CD4-positive, alpha-beta T cell treated with Interferon gamma for 1 hour (primary cell): ENCODE results near the gene ADGRL2.

ENCODE experiments used
- DNase-seq: peaks from one replicate; pipeline ENCODE4 v3.0.0-alpha.2; 2020

ADGRL2 gene

GRCh38 chr1:81920886-81921285 is 120.2 kb downstream of the ADGRL2 start:
- no peak for DNase-seq

DNA sequence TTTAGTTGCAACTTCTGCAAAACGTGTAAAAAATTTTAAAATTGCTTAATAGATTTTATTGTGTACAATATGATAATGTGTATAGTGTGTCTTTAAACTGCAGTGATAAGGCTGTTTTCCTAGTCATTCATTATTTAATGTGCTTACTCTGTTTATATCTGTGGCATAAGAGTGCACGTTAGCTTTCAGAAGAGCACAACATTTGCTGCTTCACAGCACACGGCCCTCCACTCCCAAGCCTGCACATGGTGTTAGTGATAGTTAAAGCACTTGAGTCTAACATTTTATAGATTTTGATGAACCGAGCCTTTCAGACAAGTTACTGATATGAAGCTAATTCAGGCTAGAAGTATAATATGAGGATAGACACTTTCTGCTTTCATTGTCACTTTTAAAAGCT is 120.6 kb downstream of the ADGRL2 start:
- no peak for DNase-seq

GRCh38 chr1:81921851-81922462 is 121.2 kb downstream of the ADGRL2 start:
- no peak for DNase-seq

DNA sequence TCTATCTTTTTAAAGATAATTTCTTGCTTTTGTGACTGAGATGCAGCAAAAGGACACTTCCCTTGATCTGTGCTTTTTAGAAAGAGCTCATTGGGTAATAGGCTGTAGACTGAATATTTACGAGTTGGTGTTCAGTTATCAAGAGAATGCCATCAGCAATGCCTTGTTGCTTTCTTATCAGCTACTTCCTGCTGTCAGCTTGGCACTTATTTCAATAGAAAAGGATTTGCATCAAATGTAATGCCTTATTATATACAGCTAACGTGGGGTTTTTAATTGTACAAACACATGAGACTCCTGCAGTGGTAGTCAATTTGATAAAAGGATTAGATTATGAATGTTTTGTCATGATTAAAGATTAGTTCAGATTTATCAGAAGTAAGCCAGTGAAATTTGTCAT is 122.2 kb downstream of the ADGRL2 start:
- no peak for DNase-seq

DNA sequence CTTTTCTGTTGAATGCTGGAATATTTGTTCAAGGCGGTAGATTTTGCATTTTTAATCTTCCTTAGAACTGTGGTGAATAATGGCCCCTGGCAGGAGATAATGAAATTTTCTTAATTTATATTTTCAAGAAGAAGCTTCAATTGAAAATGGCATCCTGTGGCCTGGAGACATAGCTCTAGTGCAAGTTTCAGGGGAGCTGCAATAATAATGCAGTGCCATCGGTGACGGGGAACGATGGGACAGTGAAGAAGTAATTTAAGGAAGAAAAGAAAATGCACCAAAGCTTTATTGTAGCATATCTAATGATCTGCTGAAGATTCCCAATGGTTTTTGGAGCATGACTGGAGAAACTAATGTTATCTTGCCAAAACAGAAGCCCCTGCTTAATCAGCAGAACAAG is 128.4 kb downstream of the ADGRL2 start:
- no peak for DNase-seq

DNA sequence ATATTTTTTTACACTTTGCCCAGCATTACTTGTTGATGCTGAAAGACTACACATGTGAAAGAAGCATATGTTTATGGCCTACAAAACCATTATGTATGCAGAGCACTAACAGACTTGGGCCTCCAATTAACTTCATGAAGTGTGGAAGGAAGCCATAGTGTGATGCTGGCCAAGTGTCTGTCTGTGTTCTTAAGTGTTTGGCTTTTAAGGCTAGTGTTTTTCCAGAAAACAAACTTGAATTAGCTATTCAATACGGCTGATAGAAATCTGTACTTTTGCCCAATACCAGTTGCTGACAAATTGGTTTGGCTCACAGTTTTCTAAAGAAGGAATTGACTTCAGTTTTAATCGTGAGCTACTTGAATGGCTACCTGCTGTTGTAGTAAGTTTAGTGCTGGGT is 136.1 kb downstream of the ADGRL2 start:
- no peak for DNase-seq

DNA sequence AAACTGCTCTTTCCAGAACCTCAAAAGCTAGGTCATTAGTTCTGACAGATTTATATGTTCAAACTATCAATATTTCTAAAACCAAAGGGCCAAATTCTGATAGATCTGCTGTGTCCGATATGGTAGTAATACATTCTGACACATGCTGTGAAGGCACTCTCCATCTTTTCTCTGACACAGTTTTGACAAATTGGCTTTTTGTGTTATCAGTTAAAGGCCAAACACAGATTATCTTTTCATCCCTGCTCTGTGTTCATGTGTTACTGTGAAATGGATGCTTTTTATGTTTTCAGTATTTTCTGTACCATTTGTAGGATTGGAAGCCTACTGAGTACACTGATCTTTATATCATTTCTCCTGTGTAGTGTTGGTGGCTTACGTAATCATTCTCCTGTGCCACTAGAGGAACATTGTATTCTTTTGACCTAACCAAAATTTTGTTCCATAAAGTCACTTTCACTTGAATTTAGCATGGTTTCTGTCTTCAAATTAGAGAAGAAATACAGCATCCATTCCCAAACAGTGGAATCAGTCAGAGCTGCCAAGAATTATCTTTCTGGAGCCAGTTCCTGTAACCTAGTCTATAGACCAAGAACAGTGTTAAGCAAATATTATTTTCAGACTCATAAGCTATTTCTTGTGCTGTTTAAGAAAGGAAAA is 137.2 kb downstream of the ADGRL2 start:
- no peak for DNase-seq

DNA sequence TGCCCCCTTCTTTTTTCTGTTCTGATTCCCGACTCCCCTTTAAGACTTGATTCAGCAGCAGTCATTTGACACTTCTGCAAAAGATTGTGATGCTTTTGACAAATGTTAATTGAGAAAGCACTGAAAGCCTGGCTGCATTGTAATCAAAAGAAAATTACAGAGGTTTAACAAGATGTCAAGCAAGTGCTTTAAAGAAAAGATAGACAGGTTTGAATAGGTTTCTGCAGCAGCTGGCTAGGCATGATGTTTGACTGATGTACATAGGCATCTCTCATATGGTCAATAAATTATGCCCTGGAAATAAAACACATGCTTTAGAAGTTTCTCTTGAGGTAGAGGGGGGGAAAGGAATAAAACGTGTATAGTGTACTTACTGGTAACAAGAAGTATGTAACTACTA is 147.8 kb downstream of the ADGRL2 start:
- no peak for DNase-seq

GRCh38 chr1:81949421-81949820 is 148.7 kb downstream of the ADGRL2 start:
- DNase-seq, result no peak

- DNase-seq, result no peak
These were observed 149.3 kb downstream of the ADGRL2 start for GRCh38 chr1:81950037-81950436.

DNA sequence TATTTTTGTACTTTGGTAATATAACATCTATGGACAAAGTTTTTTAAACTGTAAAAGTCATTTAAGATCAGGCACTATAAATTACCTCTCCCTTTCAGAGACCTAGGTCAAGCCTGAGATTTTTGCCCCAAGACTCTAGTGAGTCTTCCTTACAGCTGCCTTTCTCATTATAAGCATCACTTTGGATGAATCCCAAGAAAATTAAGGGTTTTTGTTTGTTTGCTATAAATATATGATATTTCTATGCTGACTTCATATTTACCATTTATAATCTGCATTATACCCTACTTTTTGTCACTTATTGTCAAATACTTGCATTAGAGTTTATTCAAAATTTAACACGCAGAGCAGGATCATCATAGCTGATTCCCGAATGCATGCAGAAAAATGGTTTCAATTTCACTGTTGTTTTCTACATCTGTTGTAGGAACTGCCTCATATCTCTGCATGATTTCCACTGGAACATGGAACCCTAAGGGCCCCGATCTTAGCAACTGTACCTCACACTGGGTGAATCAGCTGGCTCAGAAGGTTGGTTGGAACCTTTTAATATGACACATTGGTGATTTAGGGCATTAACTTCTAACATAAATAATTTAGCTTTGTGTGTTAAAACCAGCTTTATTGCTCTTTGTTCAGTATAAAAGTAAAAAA is 150.0 kb downstream of the ADGRL2 start:
- no peak for DNase-seq

GRCh38 chr1:81954534-81955020 is 153.8 kb downstream of the ADGRL2 start:
- DNase-seq, result no peak

- DNase-seq, result no peak
These were observed 167.2 kb downstream of the ADGRL2 start for GRCh38 chr1:81967951-81968350.

GRCh38 chr1:81970416-81970815 is 169.7 kb downstream of the ADGRL2 start:
- no peak for DNase-seq

DNA sequence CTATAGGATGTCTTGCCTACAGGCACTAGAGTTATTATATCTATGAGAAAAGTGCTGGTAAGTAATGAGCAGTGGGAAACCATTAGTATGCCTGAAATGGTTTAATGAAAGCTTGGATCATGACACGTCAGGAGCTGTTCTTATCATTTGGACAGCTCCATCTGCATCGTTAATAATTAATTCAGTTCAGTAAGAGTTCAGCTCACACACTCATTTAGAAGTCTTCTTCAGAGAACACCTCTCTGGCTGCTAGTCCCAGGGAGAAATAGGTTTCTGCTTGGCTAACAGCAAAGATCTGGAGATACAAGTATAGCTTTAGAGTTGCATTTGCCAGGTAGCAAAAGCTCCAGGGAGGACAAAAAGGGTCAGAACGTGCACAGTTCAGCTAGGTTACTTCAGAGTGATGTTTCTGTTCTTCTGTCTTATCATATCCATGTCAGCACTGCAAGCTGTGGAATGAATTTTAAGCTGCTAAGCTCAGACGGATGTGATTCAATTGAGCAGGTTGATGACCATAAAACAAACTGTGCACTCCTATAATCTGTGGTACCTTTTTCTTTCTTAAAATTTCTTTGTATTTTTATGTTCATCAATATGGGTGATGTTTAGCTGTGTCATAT is 173.6 kb downstream of the ADGRL2 start:
- DNase-seq, result no peak

- DNase-seq, result no peak
These were observed 174.3 kb downstream of the ADGRL2 start for GRCh38 chr1:81974883-81975555.

- DNase-seq, result no peak
These were observed 175.8 kb downstream of the ADGRL2 start for GRCh38 chr1:81976539-81976938.

GRCh38 chr1:81978945-81979344 is 178.2 kb downstream of the ADGRL2 start:
- DNase-seq, result no peak

- no peak for DNase-seq
These were observed 181.8 kb downstream of the ADGRL2 start for GRCh38 chr1:81982523-81982922.

GRCh38 chr1:81989524-81989923 is 188.8 kb downstream of the ADGRL2 start:
- no peak for DNase-seq

DNA sequence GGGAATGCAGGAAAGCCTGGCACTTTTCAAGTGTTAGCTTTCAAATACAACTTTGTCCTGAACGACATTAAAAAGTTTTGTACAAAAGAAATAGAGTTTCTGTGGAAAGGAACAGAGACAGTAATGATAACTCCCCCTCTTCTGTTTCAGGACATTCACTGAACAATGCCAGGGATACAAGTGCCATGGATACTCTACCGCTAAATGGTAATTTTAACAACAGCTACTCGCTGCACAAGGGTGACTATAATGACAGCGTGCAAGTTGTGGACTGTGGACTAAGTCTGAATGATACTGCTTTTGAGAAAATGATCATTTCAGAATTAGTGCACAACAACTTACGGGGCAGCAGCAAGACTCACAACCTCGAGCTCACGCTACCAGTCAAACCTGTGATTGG is 189.5 kb downstream of the ADGRL2 start:
- no peak for DNase-seq

- DNase-seq, result no peak
These were observed 197.4 kb downstream of the ADGRL2 start for GRCh38 chr1:81998165-81998564.

GRCh38 chr1:81999364-81999763 is 198.6 kb downstream of the ADGRL2 start:
- no peak for DNase-seq
